NCI-H1694 (cell line): Measurements from ENCODE around the gene THG1L.
"Not testable (repeated sequence)": the region's sequence is repeated elsewhere in the genome, so short reads cannot be mapped to it uniquely, and the experiment has no call there.

ENCODE experiments used
- DNase-seq: peaks from one replicate; lab custom pipeline; 2025; lab: John Stamatoyannopoulos, UW

Gene THG1L

GRCh38 chr5:157727858-157728257 is 3.4 kb upstream of the THG1L start:
- not testable (repeated sequence) for DNase-seq

- DNase-seq: no peak
These were observed 1.4 kb upstream of the THG1L start for GRCh38 chr5:157729858-157730257.

GRCh38 chr5:157730900-157731271 is 334 bp upstream of the THG1L start:
- no peak for DNase-seq

- no peak for DNase-seq
These were observed 902 bp downstream of the THG1L start for GRCh38 chr5:157732130-157732514.

GRCh38 chr5:157732596-157733262 is 1.5 kb downstream of the THG1L start:
- DNase-seq: no peak

GRCh38 chr5:157734436-157734835 is 3.2 kb downstream of the THG1L start:
- no peak for DNase-seq

- no peak for DNase-seq
These were observed 4.8 kb downstream of the THG1L start for GRCh38 chr5:157735991-157736390.

GRCh38 chr5:157739388-157740228 is 8.4 kb downstream of the THG1L start:
- DNase-seq: no peak

GRCh38 chr5:157740229-157740610 is 9.0 kb downstream of the THG1L start:
- DNase-seq: no peak

- DNase-seq: no peak
These were observed 9.9 kb downstream of the THG1L start for GRCh38 chr5:157741131-157741530.

- peak; percentile 58 for DNase-seq
These were observed 12.2 kb downstream of the THG1L start, which contains the start of gene LSM11 for GRCh38 chr5:157743163-157744050. TSS of gene LSM11 (plus strand) at chr5:157743712. CDS start at chr5:157743751, 39 bp downstream.

GRCh38 chr5:157744051-157745011 is 13.1 kb downstream of the THG1L start:
- DNase-seq: no peak

- no peak for DNase-seq
These were observed 13.8 kb downstream of the THG1L start for GRCh38 chr5:157745041-157745456.

GRCh38 chr5:157747173-157747740 is 16.0 kb downstream of the THG1L start:
- DNase-seq: no peak

GRCh38 chr5:157747766-157748700 is 16.8 kb downstream of the THG1L start:
- DNase-seq: no peak

GRCh38 chr5:157748760-157749461 is 17.7 kb downstream of the THG1L start:
- DNase-seq: no peak

GRCh38 chr5:157749462-157749799 is 18.2 kb downstream of the THG1L start:
- no peak for DNase-seq

GRCh38 chr5:157750320-157750719 is 19.1 kb downstream of the THG1L start:
- DNase-seq: no peak

GRCh38 chr5:157756122-157756521 is 24.9 kb downstream of the THG1L start:
- no peak for DNase-seq
